T-helper 2 cell (primary cell): ENCODE measurements around the gene SLC22A31.

Experiments
- DNase-seq, 5 experiments: peaks; one replicate each; pipeline versions ENCODE4 v3.0.0 to v3.0.0-alpha.2; 2012 to 2022

SLC22A31 gene

GRCh38 chr16:89216315-89217137, 16.2 kb upstream of the SLC22A31 start:
- peak; percentile 55 to 83 (median 73) for DNase-seq

- no peak for DNase-seq
Observed at GRCh38 chr16:89210904-89211515, 10.7 kb upstream of the SLC22A31 start.

- no peak for DNase-seq
Observed at GRCh38 chr16:89210165-89210903, 10.0 kb upstream of the SLC22A31 start.

GRCh38 chr16:89209522-89210044, 9.2 kb upstream of the SLC22A31 start:
- no peak for DNase-seq

- DNase-seq: no peak
Observed at GRCh38 chr16:89207993-89208392, 7.7 kb upstream of the SLC22A31 start.

GRCh38 chr16:89202422-89203215, 2.3 kb upstream of the SLC22A31 start:
- DNase-seq: no peak

GRCh38 chr16:89201439-89202377, 1.4 kb upstream of the SLC22A31 start:
- peak; percentile 54 to 77 (median 64) for DNase-seq

- DNase-seq: no peak
Observed at GRCh38 chr16:89200850-89201411, 594 bp upstream of the SLC22A31 start.

GRCh38 chr16:89199241-89200123, 855 bp downstream of the SLC22A31 start:
- no peak for DNase-seq

GRCh38 chr16:89198417-89199240, 1.7 kb downstream of the SLC22A31 start:
- no peak for DNase-seq

- DNase-seq: no peak
Observed at GRCh38 chr16:89197633-89198416, 2.5 kb downstream of the SLC22A31 start.

- DNase-seq: no peak
Observed at GRCh38 chr16:89197033-89197632, 3.2 kb downstream of the SLC22A31 start.

GRCh38 chr16:89195521-89196171, 4.7 kb downstream of the SLC22A31 start:
- DNase-seq: no peak

- no peak for DNase-seq
Observed at GRCh38 chr16:89194340-89195311, 5.7 kb downstream of the SLC22A31 start.

- no peak for DNase-seq
Observed at GRCh38 chr16:89193576-89194293, 6.6 kb downstream of the SLC22A31 start.
